ENCODE measurements around the gene SERGEF. TPM values are rescaled to one million over a fixed set of nuclear protein-coding genes. Genes with fewer than 3 reads are reported as not detected.
"Not testable (repeated sequence)": the region's sequence is repeated elsewhere in the genome, so short reads cannot be mapped to it uniquely, and the experiment has no call there.

The SERGEF gene
- total RNA-seq, 1 donor from 2014 or later, result 45.5 TPM

GRCh38 chr11:18000128-18000527, 12.7 kb downstream of the SERGEF start:
- DNase-seq, result not testable (repeated sequence)

- peak; percentile 40 for DNase-seq
These were observed 19.9 kb downstream of the SERGEF start for GRCh38 chr11:17992916-17993315.

GRCh38 chr11:17991783-17992433, 20.9 kb downstream of the SERGEF start:
- DNase-seq, result no peak

GRCh38 chr11:17989306-17989705, 23.5 kb downstream of the SERGEF start:
- no peak for DNase-seq

- DNase-seq, result no peak
These were observed 24.4 kb downstream of the SERGEF start for GRCh38 chr11:17988465-17988864.

- DNase-seq, result no peak
These were observed 25.0 kb downstream of the SERGEF start for GRCh38 chr11:17987826-17988225.

GRCh38 chr11:17986711-17987220, 26.1 kb downstream of the SERGEF start:
- DNase-seq, result no peak

GRCh38 chr11:17986007-17986710, 26.7 kb downstream of the SERGEF start:
- DNase-seq, result no peak

GRCh38 chr11:17985517-17985916, 27.3 kb downstream of the SERGEF start:
- peak; percentile 39 for DNase-seq

- DNase-seq, result no peak
These were observed 29.3 kb downstream of the SERGEF start for GRCh38 chr11:17983569-17983968.

- DNase-seq, result peak; percentile 3
These were observed 33.0 kb downstream of the SERGEF start for GRCh38 chr11:17979770-17980371.

- peak; percentile 33 for DNase-seq
These were observed 34.1 kb downstream of the SERGEF start for GRCh38 chr11:17978553-17979287.

- no peak for DNase-seq
These were observed 36.2 kb downstream of the SERGEF start for GRCh38 chr11:17976651-17977050.

GRCh38 chr11:17974246-17974645, 38.6 kb downstream of the SERGEF start:
- peak; percentile 13 for DNase-seq

- peak; percentile 68 for DNase-seq
These were observed 39.9 kb downstream of the SERGEF start for GRCh38 chr11:17972987-17973386.

GRCh38 chr11:17968206-17968605, 44.6 kb downstream of the SERGEF start:
- no peak for DNase-seq

GRCh38 chr11:17967661-17968060, 45.2 kb downstream of the SERGEF start:
- DNase-seq, result no peak

- no peak for DNase-seq
These were observed 52.8 kb downstream of the SERGEF start for GRCh38 chr11:17960091-17960490.

- no peak for DNase-seq
These were observed 54.4 kb downstream of the SERGEF start for GRCh38 chr11:17958446-17958845.

GRCh38 chr11:17954395-17955252, 58.2 kb downstream of the SERGEF start:
- peak; percentile 35 for DNase-seq

- DNase-seq, result no peak
These were observed 60.4 kb downstream of the SERGEF start for GRCh38 chr11:17952487-17952886.

Data from occipital lobe (tissue), 2 donors.